HG03159 (cell line): ENCODE data around the gene STIM2.
A peak's percentile ranks its signal among the peaks of the same experiment; 100 is the strongest.
"Not testable (repeated sequence)": the region's sequence is repeated elsewhere in the genome, so short reads cannot be mapped to it uniquely, and the experiment has no call there.

Experiments
- ATAC-seq: cut with Tn5 transposase; IDR thresholded peaks from one replicate; pipeline ENCODE4 v1.9.1; 2021; ENCODE audit warnings: mild to moderate bottlenecking, moderate library complexity; ENCODE audit not compliant: unreplicated experiment

Gene STIM2

GRCh38 chr4:27022963-27023362 is 162.3 kb downstream of the STIM2 start:
- no peak for ATAC-seq

GRCh38 chr4:27023366-27023765 is 162.7 kb downstream of the STIM2 start:
- ATAC-seq: no peak

- ATAC-seq: no peak
These were observed 164.2 kb downstream of the STIM2 start for GRCh38 chr4:27024805-27025204.

DNA sequence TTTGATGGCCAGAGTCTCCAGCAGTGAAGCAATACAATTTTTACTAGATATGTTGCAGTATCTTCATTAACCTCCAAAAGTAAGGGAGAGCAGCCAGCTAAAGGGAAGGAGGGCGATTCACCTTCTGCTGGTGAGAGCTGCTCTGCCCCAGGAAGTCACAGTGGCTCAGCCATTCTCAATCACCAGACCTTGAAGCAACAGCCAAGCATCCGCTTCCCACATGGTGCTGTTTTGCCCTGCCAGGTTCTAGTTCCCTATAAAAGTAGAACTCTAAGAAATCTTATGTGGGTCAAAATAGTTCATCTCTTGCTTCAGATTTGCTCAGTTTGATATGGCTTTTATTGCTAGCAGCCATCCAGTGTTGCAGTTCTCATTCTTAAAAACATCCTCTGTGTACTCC is 166.8 kb downstream of the STIM2 start:
- no peak for ATAC-seq

- ATAC-seq: not testable (repeated sequence)
These were observed 174.5 kb downstream of the STIM2 start for GRCh38 chr4:27035127-27035526.

DNA sequence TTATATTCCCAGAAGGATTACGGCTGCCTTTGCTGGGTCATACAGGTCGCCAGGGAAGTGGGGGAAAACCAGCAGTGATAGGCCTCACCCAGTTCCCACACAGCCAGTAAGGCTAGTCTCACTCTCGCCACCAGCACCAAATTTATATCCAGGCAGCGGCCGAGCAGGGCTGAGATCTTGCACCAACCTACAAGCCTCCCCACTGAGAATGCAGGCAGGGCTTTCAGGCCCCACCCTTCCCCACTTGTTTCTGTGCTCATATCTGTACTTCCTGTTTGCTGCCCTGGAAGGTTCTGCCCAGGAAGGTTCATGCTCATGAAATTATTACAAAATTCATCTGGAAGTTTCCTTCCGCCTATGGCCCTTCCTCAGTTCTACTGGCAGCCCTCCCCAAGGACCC is 179.7 kb downstream of the STIM2 start:
- no peak for ATAC-seq

GRCh38 chr4:27042411-27042810 is 181.8 kb downstream of the STIM2 start:
- ATAC-seq: no peak

DNA sequence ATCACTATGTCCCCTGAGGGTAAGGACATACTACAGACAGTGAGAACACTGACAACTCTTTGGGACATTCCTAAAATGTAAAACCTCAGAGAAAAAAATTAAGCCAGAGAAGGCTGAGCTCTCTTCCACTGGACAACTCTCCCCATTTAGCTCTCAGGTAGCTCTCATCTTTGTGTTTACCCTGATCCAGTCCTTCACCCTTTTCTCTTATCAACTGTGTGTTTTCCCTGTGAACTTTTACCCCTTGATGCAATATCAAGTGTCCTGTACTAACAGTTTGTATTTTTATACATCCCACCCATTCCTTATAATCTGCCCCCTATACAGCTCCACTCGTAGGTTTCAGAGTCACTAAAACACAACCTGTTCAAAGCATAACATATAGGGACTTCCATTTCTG is 182.6 kb downstream of the STIM2 start:
- no peak for ATAC-seq

DNA sequence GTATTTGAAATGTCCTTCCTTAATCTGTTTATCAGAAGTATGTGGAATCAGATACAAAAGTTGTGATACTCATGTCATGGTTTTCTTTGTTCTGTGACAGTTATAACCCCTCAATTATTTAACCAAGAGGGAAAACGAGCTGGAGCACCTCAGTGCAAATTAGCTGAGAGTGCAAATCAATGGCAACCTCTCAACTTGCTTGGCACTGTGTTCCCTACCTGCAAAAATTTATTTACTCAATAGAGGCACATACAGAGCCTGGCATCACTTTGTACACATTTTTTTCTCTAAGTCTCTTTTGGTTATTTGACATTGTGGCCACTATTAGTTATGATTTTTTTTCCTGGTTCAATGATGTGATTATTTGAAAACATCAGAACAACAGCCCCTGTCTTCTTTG is 186.2 kb downstream of the STIM2 start:
- no peak for ATAC-seq

DNA sequence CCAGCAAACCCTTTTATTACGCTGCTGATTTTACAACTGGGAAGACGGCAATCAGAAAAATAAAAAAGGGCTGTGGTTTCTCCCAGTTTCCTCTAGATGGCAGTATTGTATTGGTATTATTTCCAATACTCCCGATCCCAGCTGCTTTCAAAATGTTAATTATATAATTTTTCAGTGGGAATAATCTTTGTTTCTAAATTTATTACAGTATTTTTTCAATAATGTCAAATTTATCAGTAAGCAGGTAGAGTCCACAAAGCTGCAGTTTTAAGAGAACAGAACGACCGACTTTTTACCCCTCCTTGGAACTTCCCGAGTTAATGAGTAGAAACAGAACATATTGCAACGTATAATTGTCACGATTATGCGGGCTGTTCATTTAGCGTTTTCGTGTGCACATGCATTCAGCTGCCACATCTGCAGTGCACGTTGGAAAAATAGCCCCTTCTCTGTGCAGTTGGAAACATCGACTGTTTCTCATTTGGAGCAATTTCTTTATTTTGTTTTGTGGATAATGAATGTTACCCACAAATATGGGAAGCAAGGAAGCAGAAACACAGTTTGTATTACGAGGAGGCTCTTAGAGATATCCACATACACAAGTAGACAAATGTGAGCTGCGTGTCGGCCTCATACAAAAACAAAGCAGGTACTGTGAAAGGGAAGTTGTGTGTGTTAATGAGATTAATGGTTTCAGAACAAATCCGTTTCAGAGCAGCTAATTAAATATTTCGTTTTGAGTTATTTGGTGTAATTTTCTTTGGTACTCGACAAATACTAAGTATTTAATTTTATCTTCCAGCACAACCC is 188.0 kb downstream of the STIM2 start:
- peak; percentile 47 for ATAC-seq

DNA sequence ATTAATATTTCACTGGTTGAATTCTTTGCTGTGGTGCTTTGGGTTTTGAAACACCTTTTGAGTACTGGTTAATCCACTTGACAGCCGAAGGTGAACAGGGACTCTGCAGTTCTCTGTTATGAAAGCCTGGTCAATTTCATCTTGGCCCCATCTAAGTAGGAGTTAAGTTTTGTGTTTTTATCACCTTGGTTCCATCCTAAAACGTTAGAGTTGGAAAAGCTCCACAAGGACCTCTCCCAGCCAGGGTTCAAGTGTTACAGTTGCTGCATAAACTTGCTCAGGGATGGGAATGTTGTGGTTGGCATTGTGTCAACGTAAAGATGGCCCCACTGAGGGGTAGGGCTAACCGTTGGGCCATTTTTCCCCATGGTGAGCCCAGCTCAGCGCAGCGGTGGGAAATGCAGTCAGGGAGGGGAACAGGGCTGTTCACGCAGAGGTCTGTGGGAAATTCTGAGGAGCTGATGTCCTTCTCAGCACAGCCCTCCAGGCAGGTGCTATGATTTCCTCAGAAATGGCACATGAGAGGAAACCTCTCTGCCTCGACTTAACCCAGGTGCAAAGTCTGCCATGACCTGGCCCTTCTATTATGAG is 188.7 kb downstream of the STIM2 start:
- ATAC-seq: no peak

GRCh38 chr4:27050731-27051130 is 190.1 kb downstream of the STIM2 start:
- no peak for ATAC-seq

- ATAC-seq: no peak
These were observed 194.7 kb downstream of the STIM2 start for GRCh38 chr4:27055221-27055760.

- ATAC-seq: no peak
These were observed 195.6 kb downstream of the STIM2 start for GRCh38 chr4:27056281-27056680.

- ATAC-seq: no peak
These were observed 196.4 kb downstream of the STIM2 start for GRCh38 chr4:27057053-27057452.

- no peak for ATAC-seq
These were observed 197.0 kb downstream of the STIM2 start for GRCh38 chr4:27057662-27058061.

- ATAC-seq: no peak
These were observed 198.3 kb downstream of the STIM2 start for GRCh38 chr4:27058819-27059406.

DNA sequence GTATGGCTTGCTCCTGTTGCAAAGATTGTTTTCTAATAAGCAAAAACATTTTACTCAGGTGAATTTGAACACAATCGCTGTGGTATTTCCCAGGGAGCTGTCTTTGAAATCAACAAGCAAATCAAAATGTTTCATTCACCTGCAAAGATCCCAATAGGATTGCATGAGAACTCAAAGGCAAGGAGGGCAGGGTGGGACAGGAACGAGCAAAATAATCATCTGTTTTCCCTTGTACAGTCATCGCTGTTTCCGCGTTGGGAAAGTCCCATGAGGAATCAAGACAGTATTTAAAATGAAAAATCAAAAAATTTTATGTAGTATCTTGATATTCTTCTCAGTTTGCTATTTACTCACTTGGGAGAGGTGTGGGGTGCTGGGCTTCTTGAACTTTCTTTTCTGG is 198.8 kb downstream of the STIM2 start:
- ATAC-seq: no peak

DNA sequence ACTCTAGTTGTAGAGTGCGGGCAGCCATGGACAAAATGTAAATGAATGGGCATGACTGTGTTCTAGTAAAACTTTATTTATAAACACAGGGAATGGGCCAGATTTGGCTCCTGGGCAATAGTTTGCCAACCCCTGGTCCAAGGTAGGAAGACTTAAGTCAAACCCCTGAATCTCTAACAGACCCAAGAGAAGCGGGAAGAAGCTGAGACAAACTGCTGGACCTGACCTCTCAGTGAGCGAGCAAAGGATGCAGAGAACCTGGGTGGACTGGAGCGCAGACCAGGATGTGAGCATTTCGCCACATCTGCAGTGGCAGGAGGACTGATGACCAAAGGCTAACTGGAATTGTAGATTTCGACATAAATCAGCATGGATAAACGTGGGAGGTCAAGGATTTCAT is 201.6 kb downstream of the STIM2 start:
- ATAC-seq: no peak

- ATAC-seq: no peak
These were observed 205.9 kb downstream of the STIM2 start for GRCh38 chr4:27066591-27066990.

DNA sequence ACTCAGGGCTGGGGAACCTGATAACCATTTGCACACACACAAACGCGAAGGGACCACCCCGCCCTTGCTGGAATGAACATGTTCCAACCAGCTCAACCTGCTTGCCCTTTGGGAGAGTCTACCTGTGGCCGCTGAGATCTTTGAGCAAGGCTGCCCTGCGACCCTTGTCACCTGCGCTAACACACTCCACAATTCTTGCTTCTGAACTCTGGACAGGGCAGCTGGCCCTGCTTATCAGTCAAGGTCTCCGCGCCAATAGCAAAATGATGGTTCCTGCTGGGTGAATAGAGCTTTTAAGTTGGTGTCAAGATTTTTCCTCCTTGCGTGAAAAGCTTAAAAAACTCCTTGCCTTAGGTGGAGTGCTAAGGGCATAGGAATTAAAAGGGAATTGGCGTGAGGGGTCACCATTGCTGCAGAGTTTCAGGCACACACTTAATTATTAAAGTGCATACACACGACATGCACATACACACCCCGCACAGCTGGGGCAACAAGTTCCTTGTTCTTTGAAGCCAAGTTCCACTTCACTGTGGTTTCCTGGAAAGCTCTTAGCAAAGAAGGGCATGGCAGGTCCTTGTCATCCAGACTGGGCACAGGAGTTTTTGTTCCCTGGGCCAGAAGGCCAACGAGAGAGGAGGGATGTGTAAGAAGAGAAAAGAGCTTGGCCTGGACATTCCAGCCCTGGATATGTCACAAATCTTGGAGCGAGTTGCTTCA is 207.7 kb downstream of the STIM2 start:
- ATAC-seq: no peak
